Esophagus squamous epithelium (tissue), 5 donors: Measurements from ENCODE around the gene NOL6. TPM values are rescaled to one million over a fixed set of nuclear protein-coding genes. Genes with fewer than 3 reads are reported as not detected.
"Not testable (repeated sequence)": the region's sequence is repeated elsewhere in the genome, so short reads cannot be mapped to it uniquely, and the experiment has no call there.

Experiments used
- DNase-seq: peaks from one replicate; lab custom pipeline; 2025; lab: John Stamatoyannopoulos, UW
- H3K27ac ChIP-seq, 4 donors: fragments of 200-600 bp; sonication (generic); one replicate each; pipeline ENCODE4 v1.5.1; 2016 to 2019; ENCODE audit warnings: mild to moderate bottlenecking in 1 of 4
- H3K27me3 ChIP-seq, 4 donors: fragments of 200-600 bp; sonication (generic); 1 replicate in 3 of 4; 2 replicates in 1 of 4; pipeline versions ENCODE4 v1.5.1 to v1.6.0; 2017 to 2021; ENCODE audit warnings: antibody characterized with exemption in 1 of 4
- H3K36me3 ChIP-seq, 3 donors: fragments of 200-600 bp; sonication (generic); one replicate each; pipeline ENCODE4 v1.5.1; 2016 to 2019
- H3K4me1 ChIP-seq, 3 donors: fragments of 200-600 bp; sonication (generic); one replicate each; pipeline ENCODE4 v1.5.1; 2017 to 2019
- H3K4me3 ChIP-seq, 4 donors: fragments of 200-600 bp; sonication (generic); 1 replicate in 3 of 4; 2 replicates in 1 of 4; pipeline ENCODE4 v1.5.1; 2016 to 2019; ENCODE audit warnings: mild to moderate bottlenecking in 2 of 4, moderate library complexity in 1 of 4
- H3K9me3 ChIP-seq, 3 donors: fragments of 200-600 bp; sonication (generic); one replicate each; pipeline ENCODE4 v1.5.1; 2016 to 2019
- CTCF ChIP-seq, 6 experiments: fragments of 450-650 bp in 4 of 6; fragments of 200-600 bp in 2 of 6; sonication (generic) in 2 of 6; IDR thresholded peaks; one replicate each; pipeline ENCODE4 v1.5.1; 2016 to 2019; ENCODE audit warnings: antibody characterized with exemption in 6 of 6, mild to moderate bottlenecking in 4 of 6, moderate library complexity in 4 of 6
- POLR2A ChIP-seq, 4 donors: fragments of 450-650 bp; IDR thresholded peaks; one replicate each; pipeline ENCODE4 v1.6.1; 2017; ENCODE audit warnings: antibody characterized with exemption in 4 of 4, mild to moderate bottlenecking in 4 of 4, moderate library complexity in 3 of 4
- WGBS, 2 donors: methylation state at CpG; one replicate each; pipeline ENCODE4 v1.1.5; 2018; 5-methylcytosine and 5-hydroxymethylcytosine counted together
- intact Hi-C: fragments of 100-400 bp; cut with DNase I; formaldehyde crosslinking; loops from one replicate; pipeline ENCODE4 v1.15.0; 2022
- total RNA-seq, 4 donors: library from RNA; depleted of rRNA; stranded (reverse); fragments of >200 nt; gene quantifications; one replicate each; pipeline ENCODE4 v1.1.0, GENCODE V29; 2016
- donor health status: DM: yes; HTN: yes; CAD: no.

NOL6 gene
- 10 to 100 TPM; 23.6 to 43.7 (median 38.3) TPM for total RNA-seq

GRCh38 chr9:33473643-33474352, at the start of gene NOL6:
TSS of gene NOL6 (minus strand) at chr9:33473924. CDS start at chr9:33473842, 82 bp downstream.
- H3K36me3 ChIP-seq: peaks cover 18 to 36% (median 24%) of the 10 kb centered on the region in 3 donors
- peak in 1 of 6 experiments; percentile 37 for TF ChIP-seq CTCF (IDR thresholded peaks at IDR 0.05)
- peak in 3 of 4 donors; percentile 21 to 68 (median 68) for TF ChIP-seq POLR2A (IDR thresholded peaks at IDR 0.05)
- peaks cover 0 to 34% (median 12%) of the 10 kb centered on the region in 3 donors for H3K4me1 ChIP-seq
- peak within 1 kb of the TSS; percentile 69 to 85 (median 76) for H3K27ac ChIP-seq
- H3K27me3 ChIP-seq: no peaks in the 10 kb centered on the region
- peak within 1 kb of the TSS; percentile 70 to 94 (median 88) for H3K4me3 ChIP-seq
- DNase-seq: peak; percentile 92
- no peaks in the 10 kb centered on the region for H3K9me3 ChIP-seq
- intact Hi-C loops: no loop called here
- WGBS, 2 donors: 0% methylated on average over 29 to 30 of the region's 32 CpGs

DNA sequence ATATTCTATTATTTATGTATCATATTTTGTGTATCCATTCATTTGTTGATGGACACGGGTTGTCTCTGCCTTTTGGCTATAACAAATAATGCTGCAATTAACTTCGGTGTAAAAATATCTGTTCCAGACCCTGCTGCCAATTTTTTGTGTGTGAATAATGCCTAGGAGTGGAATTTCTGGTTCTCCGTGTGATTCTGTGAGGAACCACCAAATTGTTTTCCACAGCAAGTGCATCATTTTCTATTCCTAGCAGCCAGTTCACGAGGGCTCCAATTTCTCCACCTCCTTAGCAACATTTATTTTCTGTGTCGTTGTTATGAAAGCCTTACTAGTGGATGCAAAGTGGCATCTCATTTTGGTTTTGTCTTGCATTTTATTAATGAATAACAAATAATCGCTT, 48.1 kb upstream of the NOL6 start:
- peaks cover 7 to 37% (median 9%) of the 10 kb centered on the region in 3 donors for H3K4me1 ChIP-seq
- DNase-seq, intact Hi-C loops, H3K9me3 ChIP-seq, H3K4me3 ChIP-seq, H3K36me3 ChIP-seq, H3K27ac ChIP-seq: not testable (repeated sequence)
- peaks cover 0 to 45% (median 3%) of the 10 kb centered on the region in 4 donors for H3K27me3 ChIP-seq
- WGBS, 2 donors: 36 to 42% methylated on average over 6 of the region's 6 CpGs

DNA sequence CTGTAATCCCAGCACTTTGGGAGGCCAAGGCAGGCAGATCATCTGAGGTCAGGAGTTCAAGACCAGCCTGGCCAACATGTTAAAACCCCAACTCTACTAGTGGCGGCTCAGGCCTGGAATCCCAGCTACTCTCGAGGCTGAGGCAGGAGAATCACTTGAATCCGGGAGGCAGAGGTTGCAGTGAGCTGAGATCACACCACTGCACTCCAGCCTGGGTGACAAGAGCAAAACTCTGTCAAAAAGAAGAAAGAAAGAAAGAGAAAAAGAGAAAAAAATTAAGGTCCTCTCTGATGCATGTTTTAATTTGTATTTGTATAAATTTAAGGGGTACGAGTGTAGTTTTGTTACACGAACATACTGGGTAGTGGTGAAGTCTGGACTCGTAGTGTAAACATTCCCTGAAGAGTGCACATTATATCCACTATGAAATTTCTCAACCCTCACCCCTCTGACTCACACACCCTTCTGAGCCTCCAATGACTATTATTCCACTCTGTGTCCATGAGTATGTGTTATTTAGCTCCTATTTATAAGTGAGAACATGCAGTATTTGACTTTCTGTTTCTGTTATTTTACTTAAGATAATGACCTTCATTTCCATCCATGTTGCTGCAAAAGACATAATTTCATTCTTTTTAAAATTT, 44.3 kb upstream of the NOL6 start:
- 21 to 26% methylated on average over 5 to 6 of the region's 6 CpGs for WGBS, 2 donors
- H3K4me3 ChIP-seq, H3K36me3 ChIP-seq, H3K9me3 ChIP-seq, DNase-seq, intact Hi-C loops: not testable (repeated sequence)
- Histone ChIP-seq H3K27me3 (peaks cover 0 to 11% (median 0%) of the 10 kb centered on the region in 4 donors), H3K4me1 (peaks cover 0 to 37% (median 3%) of the 10 kb centered on the region in 3 donors), H3K27ac (peak overlapping the region in 3 of 4 donors; percentile 16 to 56 (median 39))

DNA sequence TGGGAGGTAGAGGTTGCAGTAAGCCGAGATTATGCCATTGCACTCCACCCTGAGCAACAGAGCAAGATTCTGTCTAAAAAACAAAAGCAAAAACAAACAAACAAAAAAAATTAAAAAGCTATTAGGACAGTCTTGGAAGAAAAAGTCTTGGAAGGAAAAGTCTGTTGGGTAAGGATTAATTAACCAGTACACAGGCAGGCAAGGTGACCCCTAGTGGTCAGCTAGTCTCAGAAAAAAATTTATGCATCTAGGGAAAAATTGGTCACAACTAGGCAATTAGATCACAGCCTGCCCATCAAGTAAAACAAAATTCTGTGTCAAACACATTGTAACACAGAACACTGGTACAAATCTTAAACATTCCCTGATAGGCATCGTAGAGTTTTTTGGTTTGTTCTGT, 43.6 kb upstream of the NOL6 start:
- peaks cover 0 to 7% (median 0%) of the 10 kb centered on the region in 4 donors for H3K27me3 ChIP-seq
- no peak for DNase-seq
- peak overlapping the region in 1 of 4 donors; percentile 56 for H3K27ac ChIP-seq
- H3K4me1 ChIP-seq: peaks cover 0 to 37% (median 3%) of the 10 kb centered on the region in 3 donors
- H3K4me3 ChIP-seq: no peak overlapping the region
- WGBS, 2 donors: 56% methylated on average over 2 of the region's 2 CpGs
- intact Hi-C loops: no loop called here
- TF ChIP-seq POLR2A (IDR thresholded peaks at IDR 0.05) (no peak), CTCF (IDR thresholded peaks at IDR 0.05) (peak in 5 of 6 experiments; percentile 24 to 57 (median 29))
- H3K9me3 ChIP-seq: no peaks in the 10 kb centered on the region
- no peaks in the 10 kb centered on the region for H3K36me3 ChIP-seq

GRCh38 chr9:33516397-33516796, 42.7 kb upstream of the NOL6 start:
- H3K36me3 ChIP-seq, H3K27ac ChIP-seq, H3K4me3 ChIP-seq, intact Hi-C loops, H3K27me3 ChIP-seq, DNase-seq, H3K9me3 ChIP-seq: not testable (repeated sequence)
- WGBS, 2 donors: 83 to 94% methylated on average over 1 of the region's 1 CpG
- H3K4me1 ChIP-seq: peaks cover 0 to 37% (median 3%) of the 10 kb centered on the region in 3 donors

DNA sequence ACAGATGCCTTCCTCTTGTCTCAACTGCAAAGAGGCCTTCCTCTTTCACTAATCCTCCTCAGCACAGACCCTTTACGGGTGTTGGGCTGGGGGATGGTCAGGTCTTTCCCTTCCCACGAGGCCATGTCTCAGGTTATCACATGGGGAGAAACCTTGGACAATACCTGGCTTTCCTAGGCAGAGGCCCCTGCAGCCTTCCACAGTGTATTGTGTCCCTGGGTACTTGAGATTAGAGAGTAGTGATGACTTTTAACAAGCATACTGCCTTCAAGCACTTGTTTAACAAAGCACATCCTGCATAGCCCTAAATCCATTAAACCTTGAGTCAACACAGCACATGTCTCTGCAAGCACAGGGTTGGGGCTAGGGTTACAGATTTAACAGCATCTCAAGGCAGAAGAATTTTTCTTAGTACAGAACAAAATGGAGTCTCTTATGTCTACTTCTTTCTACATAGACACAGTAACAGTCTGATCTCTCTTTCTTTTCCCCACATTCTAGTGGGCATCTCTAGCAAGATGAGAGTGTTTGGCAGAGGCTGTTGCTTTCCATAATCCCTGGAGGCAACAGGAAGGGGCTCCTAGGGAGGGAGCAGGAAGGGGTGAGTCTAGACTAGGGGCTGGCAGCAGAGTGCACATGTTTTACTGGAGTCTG, 41.7 kb upstream of the NOL6 start:
- H3K9me3 ChIP-seq, DNase-seq, intact Hi-C loops, H3K27me3 ChIP-seq, H3K36me3 ChIP-seq, H3K4me3 ChIP-seq: not testable (repeated sequence)
- Histone ChIP-seq H3K27ac (peak overlapping the region in 1 of 4 donors; percentile 39), H3K4me1 (peaks cover 0 to 40% (median 3%) of the 10 kb centered on the region in 3 donors)
- WGBS, 2 donors: 17 to 47% methylated on average over 1 to 2 of the region's 2 CpGs

DNA sequence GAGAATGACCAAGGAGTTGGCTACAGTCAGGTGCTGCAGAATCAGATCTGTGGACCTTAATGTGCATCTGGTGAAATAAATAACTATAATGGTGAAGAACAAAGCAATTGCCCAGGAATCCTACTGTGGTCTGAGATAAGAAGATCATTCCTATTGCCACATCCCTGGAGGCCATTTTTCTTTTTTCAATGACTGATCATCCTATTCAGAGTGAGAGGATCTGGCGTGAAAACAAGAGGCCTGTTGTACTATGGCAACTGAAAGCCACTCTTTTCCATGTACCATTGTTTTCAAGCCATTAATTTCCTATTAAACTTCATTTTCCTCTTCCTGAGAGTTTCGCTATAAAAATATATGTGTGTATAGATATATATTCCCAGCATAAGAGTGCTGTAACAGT, 38.8 kb upstream of the NOL6 start:
- intact Hi-C loops, DNase-seq: not testable (repeated sequence)
- 77% methylated on average over 2 of the region's 2 CpGs for WGBS, 2 donors

GRCh38 chr9:33511184-33511517, 37.4 kb upstream of the NOL6 start:
- Histone ChIP-seq H3K27ac (peak overlapping the region; percentile 82 to 87 (median 84)), H3K4me1 (peaks cover 0 to 25% (median 3%) of the 10 kb centered on the region in 3 donors), H3K4me3 (peak overlapping the region; percentile 47 to 78 (median 60))
- intact Hi-C loops, H3K36me3 ChIP-seq, H3K27me3 ChIP-seq, H3K9me3 ChIP-seq, DNase-seq: not testable (repeated sequence)
- 0% methylated on average over 8 of the region's 8 CpGs for WGBS, 2 donors

More for the DNA sequence above, 38.8 kb upstream of the NOL6 start:
- H3K27me3 ChIP-seq, H3K4me3 ChIP-seq, H3K36me3 ChIP-seq, H3K9me3 ChIP-seq, H3K27ac ChIP-seq: not testable (repeated sequence)
- peaks cover 0 to 37% (median 3%) of the 10 kb centered on the region in 3 donors for H3K4me1 ChIP-seq
